ENCODE data around the gene TMOD1. TPM values are rescaled to one million over a fixed set of nuclear protein-coding genes. Genes with fewer than 3 reads are reported as not detected.

Gene TMOD1
- total and polyA plus RNA-seq, 4 donors, result 9.2 to 20.0 (median 14.1) TPM

DNA sequence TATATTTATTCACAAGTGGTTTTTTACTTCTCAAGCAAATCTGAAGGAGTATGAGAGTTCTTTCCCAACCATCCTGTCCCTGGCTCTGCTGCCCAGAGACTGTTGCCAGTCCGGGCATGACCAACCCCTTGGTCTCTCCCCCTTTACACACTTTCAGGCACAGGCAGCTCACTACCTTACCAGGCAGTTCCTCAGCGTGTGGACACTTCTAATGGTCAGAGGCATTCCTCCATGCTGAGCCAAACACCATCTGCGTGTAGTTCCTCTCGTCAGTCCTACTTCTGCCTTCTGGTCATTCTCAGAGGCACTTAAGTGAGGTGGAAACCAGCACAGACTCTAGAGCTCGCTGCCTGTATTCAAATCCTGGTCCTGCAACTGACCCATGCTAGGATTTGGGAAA lies 75.6 kb downstream of the TMOD1 start (continued):
- TF ChIP-seq, protein P1, sequence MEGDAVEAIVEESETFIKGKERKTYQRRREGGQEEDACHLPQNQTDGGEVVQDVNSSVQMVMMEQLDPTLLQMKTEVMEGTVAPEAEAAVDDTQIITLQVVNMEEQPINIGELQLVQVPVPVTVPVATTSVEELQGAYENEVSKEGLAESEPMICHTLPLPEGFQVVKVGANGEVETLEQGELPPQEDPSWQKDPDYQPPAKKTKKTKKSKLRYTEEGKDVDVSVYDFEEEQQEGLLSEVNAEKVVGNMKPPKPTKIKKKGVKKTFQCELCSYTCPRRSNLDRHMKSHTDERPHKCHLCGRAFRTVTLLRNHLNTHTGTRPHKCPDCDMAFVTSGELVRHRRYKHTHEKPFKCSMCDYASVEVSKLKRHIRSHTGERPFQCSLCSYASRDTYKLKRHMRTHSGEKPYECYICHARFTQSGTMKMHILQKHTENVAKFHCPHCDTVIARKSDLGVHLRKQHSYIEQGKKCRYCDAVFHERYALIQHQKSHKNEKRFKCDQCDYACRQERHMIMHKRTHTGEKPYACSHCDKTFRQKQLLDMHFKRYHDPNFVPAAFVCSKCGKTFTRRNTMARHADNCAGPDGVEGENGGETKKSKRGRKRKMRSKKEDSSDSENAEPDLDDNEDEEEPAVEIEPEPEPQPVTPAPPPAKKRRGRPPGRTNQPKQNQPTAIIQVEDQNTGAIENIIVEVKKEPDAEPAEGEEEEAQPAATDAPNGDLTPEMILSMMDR (IDR thresholded peaks at IDR 0.05; ENCODE audit: low read depth, low read length, missing input control), result no peak
- TF ChIP-seq SP1 (IDR thresholded peaks at IDR 0.05), result no peak
- no peak for TF ChIP-seq TAF1 (conservative IDR thresholded peaks at IDR 0.05)
- TF ChIP-seq, protein P2, sequence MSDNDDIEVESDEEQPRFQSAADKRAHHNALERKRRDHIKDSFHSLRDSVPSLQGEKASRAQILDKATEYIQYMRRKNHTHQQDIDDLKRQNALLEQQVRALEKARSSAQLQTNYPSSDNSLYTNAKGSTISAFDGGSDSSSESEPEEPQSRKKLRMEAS (IDR thresholded peaks at IDR 0.05), result no peak

DNA sequence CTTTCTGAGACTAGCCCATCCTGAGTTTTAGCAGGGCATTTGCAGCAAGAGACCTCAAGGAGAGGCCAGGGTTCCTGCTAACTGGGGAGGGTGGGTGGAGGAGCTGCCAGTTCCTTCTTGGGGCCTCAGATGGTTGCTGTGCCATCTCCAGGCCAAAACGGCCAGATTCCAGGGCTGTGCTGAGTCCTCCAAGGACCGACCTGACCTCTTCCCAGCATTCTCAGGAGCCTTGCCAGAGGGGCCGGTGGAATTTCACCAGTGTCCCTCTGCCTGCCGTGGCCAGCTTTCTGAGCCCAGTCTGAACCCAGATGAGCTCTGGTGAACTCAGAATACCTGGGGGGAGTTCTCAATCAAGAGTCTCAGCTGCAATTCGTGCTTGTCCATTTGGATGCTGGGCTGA lies 77.4 kb downstream of the TMOD1 start:
- H3K27me3 ChIP-seq (ENCODE audit: control insufficient read depth in 4 of 4, insufficient read depth in 4 of 4, low read length in 3 of 4), result no peaks in the 10 kb centered on the region
- no peak overlapping the region for H3K4me3 ChIP-seq (ENCODE audit: low read depth in 1 of 3, low read length in 3 of 3)
- H3K36me3 ChIP-seq (ENCODE audit: control insufficient read depth in 4 of 4, insufficient read depth in 3 of 4, low read depth in 1 of 4, low read length in 3 of 4), result no peaks in the 10 kb centered on the region
- no peaks in the 10 kb centered on the region for H3K9me3 ChIP-seq (ENCODE audit: control insufficient read depth in 4 of 4, low read length in 3 of 4)
- H3K4me1 ChIP-seq (ENCODE audit: control insufficient read depth in 4 of 4, insufficient read depth in 4 of 4, low read length in 3 of 4), result no peaks in the 10 kb centered on the region
- H3K27ac ChIP-seq (ENCODE audit: low read depth in 1 of 2, low read length in 2 of 2), result no peak overlapping the region
- H3K9ac ChIP-seq (ENCODE audit: low read depth in 1 of 2, low read length in 2 of 2), result no peak overlapping the region
- no peak for DNase-seq (ENCODE audit: low spot score)
- TF ChIP-seq RAD21 (IDR thresholded peaks at IDR 0.05), result no peak
- TF ChIP-seq YY1 (IDR thresholded peaks at IDR 0.05), result no peak
- TF ChIP-seq, protein P3, sequence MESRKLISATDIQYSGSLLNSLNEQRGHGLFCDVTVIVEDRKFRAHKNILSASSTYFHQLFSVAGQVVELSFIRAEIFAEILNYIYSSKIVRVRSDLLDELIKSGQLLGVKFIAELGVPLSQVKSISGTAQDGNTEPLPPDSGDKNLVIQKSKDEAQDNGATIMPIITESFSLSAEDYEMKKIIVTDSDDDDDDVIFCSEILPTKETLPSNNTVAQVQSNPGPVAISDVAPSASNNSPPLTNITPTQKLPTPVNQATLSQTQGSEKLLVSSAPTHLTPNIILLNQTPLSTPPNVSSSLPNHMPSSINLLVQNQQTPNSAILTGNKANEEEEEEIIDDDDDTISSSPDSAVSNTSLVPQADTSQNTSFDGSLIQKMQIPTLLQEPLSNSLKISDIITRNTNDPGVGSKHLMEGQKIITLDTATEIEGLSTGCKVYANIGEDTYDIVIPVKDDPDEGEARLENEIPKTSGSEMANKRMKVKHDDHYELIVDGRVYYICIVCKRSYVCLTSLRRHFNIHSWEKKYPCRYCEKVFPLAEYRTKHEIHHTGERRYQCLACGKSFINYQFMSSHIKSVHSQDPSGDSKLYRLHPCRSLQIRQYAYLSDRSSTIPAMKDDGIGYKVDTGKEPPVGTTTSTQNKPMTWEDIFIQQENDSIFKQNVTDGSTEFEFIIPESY (IDR thresholded peaks at IDR 0.05), result no peak
- TF ChIP-seq, protein P1 (IDR thresholded peaks at IDR 0.05; ENCODE audit: low read depth, low read length, missing input control), result no peak
- no peak for TF ChIP-seq HNF4G (IDR thresholded peaks at IDR 0.05)
- TF ChIP-seq HNF4A (conservative IDR thresholded peaks at IDR 0.05), result no peak
- TF ChIP-seq, protein P4, sequence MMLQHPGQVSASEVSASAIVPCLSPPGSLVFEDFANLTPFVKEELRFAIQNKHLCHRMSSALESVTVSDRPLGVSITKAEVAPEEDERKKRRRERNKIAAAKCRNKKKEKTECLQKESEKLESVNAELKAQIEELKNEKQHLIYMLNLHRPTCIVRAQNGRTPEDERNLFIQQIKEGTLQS (IDR thresholded peaks at IDR 0.05), result no peak
- TF ChIP-seq, protein P5, sequence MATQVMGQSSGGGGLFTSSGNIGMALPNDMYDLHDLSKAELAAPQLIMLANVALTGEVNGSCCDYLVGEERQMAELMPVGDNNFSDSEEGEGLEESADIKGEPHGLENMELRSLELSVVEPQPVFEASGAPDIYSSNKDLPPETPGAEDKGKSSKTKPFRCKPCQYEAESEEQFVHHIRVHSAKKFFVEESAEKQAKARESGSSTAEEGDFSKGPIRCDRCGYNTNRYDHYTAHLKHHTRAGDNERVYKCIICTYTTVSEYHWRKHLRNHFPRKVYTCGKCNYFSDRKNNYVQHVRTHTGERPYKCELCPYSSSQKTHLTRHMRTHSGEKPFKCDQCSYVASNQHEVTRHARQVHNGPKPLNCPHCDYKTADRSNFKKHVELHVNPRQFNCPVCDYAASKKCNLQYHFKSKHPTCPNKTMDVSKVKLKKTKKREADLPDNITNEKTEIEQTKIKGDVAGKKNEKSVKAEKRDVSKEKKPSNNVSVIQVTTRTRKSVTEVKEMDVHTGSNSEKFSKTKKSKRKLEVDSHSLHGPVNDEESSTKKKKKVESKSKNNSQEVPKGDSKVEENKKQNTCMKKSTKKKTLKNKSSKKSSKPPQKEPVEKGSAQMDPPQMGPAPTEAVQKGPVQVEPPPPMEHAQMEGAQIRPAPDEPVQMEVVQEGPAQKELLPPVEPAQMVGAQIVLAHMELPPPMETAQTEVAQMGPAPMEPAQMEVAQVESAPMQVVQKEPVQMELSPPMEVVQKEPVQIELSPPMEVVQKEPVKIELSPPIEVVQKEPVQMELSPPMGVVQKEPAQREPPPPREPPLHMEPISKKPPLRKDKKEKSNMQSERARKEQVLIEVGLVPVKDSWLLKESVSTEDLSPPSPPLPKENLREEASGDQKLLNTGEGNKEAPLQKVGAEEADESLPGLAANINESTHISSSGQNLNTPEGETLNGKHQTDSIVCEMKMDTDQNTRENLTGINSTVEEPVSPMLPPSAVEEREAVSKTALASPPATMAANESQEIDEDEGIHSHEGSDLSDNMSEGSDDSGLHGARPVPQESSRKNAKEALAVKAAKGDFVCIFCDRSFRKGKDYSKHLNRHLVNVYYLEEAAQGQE (IDR thresholded peaks at IDR 0.05), result no peak
- TF ChIP-seq FOXA1 (IDR thresholded peaks at IDR 0.05), result no peak
- TF ChIP-seq TAF1 (conservative IDR thresholded peaks at IDR 0.05), result no peak
- 88% methylated on average over 5 of the region's 5 CpGs for WGBS
